T-helper 2 cell (primary cell): Measurements from ENCODE around the gene OPN4.
A peak's percentile ranks its signal among the peaks of the same experiment; 100 is the strongest.

Experiments used
- DNase-seq, 5 experiments: peaks; one replicate each; pipeline versions ENCODE4 v3.0.0 to v3.0.0-alpha.2; 2012 to 2022

Gene OPN4

DNA sequence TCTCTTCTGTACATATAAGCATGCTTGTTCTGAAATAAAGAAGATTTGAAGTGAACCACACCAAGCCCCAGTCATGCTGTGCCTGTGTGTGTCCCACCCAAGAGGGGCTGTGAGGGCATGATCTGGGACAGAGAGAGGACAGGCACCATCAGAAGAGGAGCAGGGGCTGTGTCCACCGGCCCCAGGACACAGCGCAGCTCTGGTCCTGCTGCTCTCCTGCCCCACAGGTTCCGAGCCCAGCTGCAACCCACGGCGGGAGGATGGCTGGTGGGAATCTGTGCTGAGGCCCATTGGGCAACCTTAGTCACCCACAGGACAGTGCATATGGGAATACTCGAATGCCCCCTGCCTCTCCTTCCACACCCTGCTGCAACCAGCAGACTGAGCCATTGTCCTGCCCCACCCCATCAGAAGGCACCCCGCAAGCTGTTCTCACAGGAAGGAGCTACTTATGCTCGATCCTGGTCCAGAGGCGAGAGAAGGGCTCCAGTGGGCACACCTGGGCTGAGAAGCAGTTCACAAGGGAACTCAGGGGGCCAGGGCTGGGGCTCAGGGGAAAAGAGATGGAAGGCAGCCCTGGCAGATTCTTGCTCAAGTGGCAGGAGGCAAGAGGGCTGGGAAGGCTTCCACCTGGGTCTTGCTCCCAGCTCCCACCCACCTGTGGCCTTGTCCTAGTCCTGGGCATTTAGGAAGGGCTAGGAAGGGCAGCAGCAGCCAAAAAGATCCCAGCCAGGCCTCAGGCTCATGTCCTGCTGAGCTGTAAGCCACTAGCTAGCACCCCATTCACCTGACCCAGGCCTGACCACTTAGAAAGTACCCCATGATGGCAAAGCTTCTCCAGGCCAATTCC lies 45.9 kb downstream of the OPN4 start:
- no peak for DNase-seq

DNA sequence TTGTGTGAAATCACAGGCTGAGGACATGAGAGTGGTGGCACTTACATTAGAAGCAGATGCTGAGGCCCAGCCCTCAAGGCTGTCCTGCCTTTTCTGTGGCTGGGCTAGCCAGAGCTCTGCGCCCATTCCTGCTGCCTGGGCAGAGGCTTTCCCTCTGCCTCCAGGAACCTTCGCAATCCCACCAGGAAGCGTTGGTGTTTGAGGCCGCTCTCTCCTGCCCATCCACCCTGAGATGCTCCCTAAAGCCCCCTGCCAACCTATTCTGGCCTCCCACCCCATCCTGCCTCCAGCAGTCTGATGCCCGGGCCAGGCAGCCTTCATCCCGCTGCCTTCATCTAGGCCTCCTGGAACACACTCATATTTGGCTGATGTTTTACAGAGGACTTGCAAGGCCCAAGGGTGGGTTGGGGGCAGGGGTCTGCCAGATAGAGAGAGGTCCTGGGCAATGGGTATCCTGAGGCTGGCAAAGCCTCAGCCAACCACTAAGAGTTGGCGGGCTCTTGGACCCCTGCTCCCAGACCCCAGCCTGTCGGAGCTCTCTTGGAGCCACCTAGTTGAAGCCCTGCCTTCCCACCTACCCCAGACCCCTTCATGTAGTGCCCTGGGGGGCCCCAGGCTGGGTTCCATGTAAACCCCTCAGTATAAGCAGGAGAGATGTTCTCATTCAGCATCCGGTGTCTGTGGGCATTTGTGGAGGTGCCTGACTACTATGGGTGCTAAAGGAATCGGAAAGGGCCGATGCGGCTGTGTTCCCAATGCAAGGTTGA lies 46.7 kb downstream of the OPN4 start:
- no peak for DNase-seq

DNA sequence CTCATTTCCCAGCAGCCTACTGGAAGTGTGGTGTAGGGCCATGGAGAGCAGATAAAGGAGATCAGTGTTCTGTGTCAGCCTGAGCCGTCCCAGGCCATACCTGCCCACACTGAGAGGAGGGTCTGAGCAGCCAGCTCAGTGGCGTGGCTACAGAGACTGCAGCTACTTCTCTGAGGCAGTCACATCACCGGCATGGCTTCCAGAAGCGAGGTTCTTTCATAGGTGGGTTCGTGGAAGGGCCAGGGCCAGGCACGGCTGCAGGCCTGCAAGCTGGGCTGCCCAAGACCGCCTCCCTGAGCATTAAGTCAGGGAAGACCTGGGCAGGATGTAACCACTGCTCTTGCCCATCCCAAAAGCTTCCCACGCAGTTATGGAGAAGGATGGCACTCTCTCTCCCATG lies 48.8 kb downstream of the OPN4 start:
- DNase-seq, result no peak

DNA sequence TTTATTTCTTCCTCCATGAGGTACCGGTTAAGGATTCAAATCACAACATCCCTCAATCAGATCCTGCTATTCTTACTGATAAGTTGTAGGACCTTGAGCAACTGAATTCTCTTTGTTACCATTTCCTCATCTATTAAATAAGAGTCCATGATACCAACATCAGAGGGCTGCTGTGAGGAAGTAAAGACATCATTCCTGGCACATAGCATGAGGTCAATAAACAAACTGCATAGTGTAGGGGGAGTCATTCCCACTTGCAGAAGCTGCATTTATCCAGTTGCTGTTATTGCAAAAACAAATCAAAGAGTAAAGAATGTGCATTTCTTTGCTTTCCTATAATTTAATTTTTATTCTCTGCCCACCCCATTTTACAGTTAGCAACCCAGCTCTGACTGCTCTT lies 50.8 kb downstream of the OPN4 start:
- DNase-seq, result no peak

DNA sequence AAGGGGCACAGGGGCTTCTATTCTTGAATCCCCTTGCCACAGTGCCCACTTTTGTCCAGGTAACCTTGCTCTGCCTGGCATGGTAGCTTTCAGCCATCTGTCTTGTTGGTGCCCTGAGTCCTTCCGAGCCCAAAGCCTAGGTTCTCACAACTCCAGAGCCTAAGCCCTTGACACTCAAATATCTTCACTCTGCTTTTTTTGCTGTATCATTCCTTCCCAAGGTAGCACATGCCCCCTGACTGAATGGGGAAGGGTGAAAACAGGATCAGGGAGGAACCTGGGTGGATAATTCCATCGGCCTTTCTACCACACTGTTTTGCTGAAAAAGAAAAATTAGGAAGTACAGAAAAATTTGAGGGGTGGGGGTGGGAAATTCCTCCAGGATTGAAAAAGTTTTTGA lies 51.6 kb downstream of the OPN4 start:
- no peak for DNase-seq

DNA sequence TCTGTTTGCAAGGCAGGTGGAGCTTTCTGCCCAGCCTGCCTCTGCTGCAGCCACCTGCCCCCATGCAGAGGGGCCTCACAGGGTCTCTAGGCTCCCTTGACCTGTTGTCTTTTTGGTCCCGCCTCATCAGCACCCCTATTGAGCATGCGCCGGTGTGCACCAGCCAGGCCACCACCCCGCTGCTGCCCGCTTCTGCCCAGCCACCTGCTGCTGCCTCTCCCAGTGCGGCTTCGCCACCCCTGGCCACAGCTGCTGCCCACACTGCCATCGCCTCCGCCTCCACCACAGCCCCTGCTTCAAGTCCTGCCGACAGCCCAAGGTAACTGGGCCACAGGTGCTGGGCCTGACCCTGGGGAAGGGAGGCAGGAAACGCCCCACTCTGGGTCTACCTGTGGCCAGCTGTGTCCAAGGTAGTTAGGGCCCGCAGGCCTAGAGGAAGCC lies 52.1 kb downstream of the OPN4 start:
- no peak for DNase-seq

DNA sequence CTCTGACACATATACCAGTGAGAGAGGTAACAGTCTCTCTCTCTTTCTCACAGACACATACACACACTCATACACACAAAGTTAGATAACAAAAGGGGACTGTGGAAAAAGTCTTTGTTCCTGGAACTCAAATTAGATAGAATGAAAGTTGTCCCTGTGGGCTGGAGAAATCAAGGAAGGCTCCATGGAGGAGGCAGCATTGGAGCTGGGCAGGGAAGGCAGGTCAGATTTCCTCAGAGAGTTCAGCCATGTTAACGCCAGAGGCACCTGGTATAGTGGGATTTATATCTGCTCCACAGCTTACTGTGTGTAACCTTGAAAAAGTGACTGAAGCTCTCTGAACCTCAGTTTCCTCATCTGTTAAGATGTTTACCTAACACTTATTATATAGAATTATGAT lies 52.6 kb downstream of the OPN4 start:
- no peak for DNase-seq

DNA sequence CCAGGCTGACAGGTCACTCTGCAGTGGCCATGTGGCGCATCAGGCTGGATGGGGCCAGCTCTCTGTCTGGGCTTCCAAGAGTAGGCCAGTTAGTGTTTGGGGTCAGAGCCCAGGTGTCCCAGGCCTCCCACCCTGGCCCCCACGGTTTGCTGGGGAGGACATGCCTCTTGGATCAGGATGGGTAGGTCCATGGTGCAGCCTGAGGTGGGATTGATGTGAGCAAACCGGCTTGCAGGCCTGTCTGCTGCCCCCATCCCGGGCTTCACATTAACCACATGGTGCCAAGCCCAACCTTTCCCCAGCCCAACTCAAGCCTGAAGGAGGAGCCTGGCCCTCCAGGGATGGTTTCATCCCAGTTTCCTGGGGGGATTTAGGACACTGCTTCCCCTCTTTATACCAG lies 53.2 kb downstream of the OPN4 start:
- DNase-seq, result no peak

DNA sequence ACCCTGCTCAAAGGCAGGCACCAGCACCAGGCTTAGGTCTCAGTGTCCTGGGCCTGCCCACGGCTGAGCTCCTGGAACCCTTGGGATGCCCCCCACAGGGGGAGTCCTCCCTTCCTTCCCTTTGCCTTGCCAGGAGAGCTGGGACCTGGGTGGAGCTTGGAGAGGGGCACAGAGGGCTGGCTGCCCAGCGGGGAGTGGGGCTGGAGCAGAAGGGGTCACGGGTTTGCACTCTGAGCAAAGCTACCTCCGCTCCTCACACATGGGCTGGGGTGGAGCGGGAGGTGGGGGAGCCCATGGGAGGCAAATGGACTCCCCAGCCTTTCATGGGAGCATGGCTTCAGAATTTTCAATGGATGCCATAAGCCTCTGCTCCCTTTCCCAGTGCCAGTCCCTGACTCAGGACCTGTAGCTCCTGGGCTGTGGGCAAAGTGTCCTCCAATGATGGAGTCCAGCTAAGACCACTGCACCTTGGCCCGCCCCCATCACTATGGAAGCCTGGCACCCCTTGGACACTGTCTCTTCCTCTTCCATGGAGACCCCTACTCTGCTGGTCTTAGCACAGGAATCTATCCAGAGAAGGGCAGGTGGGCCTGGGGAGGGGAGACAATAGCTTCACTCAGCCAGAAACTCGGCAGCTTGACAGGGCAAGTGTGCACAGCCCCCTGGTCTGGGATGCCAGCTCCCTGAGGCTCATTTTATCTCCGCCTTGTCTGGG lies 53.9 kb downstream of the OPN4 start:
- no peak for DNase-seq

DNA sequence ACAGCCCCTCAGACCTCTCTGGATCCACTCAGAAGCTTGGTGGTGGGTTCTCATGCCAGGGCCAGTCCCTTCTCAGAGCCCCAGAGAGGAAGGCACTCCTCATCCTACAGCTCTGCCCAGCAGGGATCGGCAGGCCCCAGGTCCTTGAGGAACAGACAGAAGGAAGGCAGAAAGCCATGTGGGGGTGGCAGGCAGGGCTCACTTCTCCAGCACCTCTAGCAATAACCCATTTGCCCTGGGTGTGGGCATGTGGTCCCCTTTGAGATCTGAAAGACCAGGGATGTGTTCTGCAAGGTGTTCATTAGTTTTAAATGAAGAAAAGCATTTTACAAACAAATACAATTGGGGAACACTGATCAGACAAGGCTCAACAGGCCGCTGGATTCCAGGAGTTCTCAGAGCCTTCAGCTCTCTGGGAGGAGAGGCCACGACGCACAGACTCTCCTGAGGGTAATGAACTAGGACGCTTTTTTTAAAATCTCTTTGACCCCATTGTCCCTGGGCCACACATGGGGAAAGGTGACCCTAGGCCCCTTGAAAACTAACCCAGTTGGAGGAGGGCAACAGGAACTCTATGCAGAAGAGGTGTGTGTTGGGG lies 54.5 kb downstream of the OPN4 start:
- no peak for DNase-seq

DNA sequence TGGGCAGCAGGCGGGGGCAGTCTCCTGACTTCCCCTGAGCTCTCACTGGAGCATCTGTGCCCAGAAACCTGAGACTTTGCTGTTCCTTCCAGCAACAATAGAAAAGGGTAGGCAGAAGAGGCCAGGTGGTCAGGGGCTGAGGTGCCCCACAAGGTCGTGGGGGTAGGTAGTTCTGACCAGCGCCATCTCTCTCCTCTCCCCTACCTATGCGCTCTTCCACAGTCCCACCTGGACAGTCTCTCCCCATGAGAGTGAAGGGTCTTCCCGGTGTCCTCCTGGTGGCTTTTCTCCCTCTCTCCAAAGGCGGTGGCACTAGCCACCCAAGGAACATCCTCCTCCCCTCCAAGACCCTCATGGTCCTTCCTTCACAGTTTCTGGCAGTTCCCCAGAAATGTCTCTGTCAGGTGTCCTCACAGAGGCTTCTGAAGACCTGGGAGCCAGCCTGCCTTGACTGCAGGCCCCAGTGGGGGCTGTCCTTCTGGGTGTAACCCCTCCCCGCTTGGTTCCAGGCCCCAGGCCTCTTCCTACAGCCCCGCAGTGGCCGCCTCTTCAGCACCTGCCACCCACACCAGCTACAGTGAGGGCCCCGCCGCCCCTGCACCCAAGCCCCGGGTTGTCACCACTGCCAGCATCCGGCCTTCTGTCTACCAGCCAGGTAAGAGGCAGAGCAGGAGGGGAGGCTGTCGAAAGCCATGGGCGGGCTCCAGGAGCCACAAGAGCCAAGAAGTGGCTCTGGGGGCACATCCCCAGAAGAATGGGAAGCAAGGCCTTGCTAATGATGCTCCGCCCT lies 55.2 kb downstream of the OPN4 start:
- DNase-seq, result no peak

DNA sequence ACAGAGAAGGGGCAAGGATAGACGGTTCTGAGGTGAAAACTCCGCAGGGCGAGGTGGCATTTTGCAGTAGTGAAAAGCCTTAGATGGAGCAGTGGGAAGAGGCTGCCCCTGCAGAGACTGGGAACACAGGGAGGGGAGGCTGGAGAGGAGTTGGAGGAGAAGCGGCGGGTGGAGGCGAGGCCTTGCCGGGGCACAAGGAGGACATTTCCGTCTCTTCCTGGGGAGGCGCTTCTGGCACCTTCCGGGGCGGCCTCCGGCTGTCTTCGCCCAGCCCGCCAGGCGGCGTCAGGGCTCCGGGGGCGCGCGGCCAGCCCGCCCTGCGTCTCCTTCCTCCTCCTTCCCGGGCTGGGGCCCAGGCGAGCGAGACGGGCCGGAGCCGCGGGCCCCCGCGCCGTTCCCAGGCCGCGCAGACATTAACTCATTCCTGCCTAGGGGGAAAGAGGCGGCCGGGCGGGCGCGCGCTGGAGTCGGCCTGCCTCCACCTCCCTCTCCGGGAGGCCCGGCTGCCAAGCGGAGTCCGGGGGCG lies 56.7 kb downstream of the OPN4 start:
- peak; percentile 66 to 91 (median 76) for DNase-seq

DNA sequence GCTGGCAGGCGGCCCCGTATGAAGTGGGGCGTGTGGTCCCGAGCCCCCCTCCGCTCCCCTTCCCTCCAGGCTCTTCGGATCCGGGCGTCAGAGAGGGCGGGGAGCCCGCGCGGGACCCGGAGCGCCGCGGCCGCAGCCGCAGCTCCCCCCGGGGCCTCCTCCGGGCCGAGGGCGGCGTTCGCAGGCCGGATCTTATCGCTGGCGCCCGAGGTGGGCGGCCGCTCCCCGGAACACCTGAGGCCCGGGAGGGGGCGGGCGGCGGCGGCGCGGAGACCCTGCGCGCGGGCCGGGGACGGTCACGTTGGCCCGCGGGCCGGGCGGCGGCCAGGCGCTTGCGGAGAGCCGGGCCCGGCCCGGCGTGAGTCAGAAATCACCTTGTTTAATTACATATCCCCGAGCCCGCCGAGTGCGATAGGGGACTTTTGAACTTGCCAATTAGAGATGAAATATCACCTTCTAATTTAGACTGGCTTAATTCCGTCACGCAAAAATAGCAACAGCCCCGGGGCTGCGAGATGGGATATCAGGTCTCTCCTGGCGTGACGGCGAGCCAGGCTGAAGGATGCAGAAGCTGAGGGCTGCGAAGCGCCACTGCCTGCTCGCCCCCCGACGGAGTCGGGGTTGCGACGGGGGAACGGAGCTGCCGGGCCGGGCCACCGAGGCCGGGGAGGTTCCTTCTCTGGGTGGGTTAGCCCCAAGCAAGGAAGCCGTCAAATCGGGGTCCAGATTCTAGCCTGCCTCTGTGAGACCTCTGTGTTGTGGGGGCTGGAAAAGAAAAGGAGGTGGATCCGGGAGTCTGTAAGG lies 57.4 kb downstream of the OPN4 start:
- peak in 3 of 5 experiments; percentile 28 to 70 (median 42) for DNase-seq

DNA sequence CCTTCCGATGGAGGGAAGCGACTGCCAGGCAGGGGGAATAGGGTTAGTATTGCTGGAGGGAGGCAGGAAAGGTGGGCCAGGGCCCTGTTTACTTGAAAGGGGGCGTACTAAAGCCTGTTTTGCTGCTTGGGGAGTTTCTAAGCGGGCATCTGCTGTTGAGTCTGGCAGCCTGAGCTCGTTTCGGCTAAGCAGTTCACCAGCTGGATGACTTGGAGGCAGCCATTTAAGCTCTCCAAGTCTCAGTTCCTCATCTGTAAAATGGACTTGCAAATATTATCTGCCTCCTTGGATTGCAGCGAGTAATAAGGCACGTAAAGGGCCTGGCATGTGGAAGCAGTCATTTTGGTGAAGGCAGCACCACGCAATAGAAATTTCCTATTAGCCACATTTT lies 58.0 kb downstream of the OPN4 start:
- DNase-seq, result peak in 1 of 5 experiments; percentile 42

DNA sequence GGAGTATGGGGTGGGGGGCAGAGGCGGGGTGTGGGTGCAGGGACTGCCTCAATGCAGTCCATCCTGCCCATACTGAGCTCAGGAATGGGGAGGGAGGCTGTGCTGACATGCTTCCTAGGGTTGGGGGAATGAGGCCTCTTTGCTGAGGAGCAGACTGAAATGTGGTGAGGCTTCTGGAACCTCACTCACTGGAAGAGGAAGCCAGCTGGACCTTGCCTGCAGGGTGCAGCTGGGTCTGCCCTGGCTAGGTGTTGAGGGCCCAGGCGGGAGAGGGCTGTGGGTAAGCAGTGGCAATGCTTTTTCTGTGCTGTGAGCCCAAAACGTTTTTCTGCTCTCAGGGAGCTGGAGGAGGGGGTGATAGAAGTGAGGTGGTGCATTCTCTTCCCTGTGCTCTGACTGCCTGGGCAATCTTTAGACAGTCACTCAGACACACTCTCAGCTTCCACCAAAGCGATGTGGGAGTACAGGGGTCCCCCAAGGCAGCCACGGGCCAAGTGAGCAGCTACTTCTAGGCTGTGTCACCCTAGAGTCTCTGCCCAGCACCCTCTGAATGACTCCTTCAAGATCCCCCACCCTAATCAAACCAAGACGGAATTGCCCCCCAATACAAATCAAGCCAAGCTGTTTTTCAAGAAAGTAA lies 60.9 kb downstream of the OPN4 start:
- DNase-seq, result no peak

DNA sequence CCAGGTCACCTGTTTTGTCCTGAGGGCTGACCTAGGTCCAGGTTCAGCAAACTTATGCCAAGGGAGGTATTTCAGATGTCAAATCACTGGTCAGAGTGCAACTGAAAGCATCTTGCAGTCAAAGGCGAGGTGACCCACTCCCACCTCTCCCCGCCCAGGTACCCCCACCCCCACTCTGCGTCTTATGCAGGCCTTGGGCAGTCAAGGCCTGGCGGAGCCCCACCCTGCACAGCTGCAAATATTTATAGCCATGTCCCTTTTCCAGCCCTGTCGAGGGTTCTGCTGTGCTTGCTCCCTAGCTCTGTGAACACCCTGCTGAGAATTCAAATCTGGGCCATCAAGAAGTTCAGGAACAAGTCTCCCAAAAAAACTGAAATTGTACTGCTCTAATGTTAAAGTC lies 61.5 kb downstream of the OPN4 start:
- no peak for DNase-seq
